ENCODE results near the gene KHNYN. TPM values are rescaled to one million over a fixed set of nuclear protein-coding genes. Genes with fewer than 3 reads are reported as not detected.

Gene KHNYN
- total RNA-seq, 4 donors from 2014 or later = 65.7 to 129 (median 101) TPM

DNA sequence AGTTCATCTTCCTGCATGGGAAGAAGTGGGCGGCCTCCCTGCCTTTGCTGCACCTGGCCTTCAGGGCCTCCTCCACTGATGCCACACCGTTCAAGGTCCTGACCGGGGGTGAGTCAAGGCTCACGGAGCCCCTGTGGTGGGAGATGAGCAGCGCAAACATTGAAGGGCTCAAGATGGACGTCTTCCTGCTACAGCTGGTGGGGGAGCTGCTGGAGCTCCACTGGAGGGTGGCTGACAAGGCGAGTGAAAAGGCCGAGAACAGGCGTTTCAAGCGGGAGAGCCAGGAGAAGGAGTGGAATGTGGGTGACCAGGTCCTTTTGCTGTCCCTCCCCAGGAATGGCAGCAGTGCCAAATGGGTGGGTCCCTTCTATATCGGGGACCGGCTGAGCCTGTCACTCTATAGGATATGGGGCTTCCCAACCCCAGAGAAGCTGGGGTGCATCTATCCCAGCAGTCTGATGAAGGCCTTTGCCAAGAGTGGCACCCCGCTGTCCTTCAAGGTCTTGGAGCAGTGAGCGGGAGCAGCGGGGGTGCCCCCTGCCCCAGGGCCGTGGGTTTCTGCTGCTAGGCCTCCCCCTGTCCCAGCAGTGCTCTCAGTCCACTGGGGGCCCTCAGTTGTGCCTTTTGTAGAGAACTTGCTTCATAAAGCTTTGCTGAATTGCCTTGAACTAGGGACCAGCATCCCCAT is 12.7 kb upstream of the KHNYN start:
- Histone ChIP-seq H3K4me3 (no peak overlapping the region), H3K4me1 (peaks cover 4 to 12% (median 9%) of the 10 kb centered on the region in 4 donors), H3K27me3 (no peaks in the 10 kb centered on the region), H3K27ac (no peak overlapping the region), H3K36me3 (no peaks in the 10 kb centered on the region), H3K9me3 (no peaks in the 10 kb centered on the region)
- intact Hi-C loops (cut with DNase I; ENCODE audit: low total_unique reads) = no loop called here
- 86% methylated on average over 16 of the region's 16 CpGs; no CpG with 5 or more reads in 1 of the 2 donors for WGBS, 2 donors (ENCODE audit: low coverage in 1 of 2)
- no peak for TF ChIP-seq POLR2A (IDR thresholded peaks at IDR 0.05)
- in situ Hi-C loops (cut with MboI; ENCODE audit: low pct_ligation_motif_present in 1 of 4, low pct_unique_long_range_greater_than_20kb in 1 of 4, low sequenced_read_pairs in 3 of 4) = no loop called here
- DNase-seq = no peak

DNA sequence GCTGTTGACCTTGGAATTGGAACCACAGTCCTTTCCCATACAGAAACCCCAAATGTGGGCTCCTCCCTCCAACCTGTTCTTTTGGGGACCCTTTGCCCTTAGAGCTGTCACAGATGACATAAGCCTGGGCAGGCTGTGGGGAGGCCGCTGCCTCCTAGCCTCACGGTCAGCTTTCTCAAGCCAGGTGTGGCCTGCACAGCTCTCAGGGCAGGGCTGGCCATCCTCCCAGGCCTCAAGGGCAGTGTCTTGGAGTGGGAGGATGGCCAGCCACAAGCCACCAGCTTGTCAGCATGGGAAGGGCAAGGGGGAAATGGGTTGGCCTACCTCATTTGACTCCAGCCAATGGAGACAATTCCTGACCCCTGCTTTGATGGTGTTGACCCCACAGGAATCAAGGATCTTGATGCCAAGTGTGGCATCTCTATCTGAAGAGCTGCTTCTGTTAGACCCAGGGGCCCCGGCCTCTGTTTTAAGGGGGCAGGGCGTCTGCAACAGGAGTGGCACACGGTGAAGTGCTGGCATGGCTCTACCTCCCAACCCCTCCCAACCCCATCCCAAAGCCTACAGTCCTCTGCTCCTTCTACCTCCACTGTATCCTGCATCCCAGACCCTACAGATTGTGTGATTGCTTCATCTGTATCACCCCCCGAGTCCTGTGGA is 11.8 kb upstream of the KHNYN start:
- Histone ChIP-seq H3K4me3 (no peak overlapping the region), H3K36me3 (no peaks in the 10 kb centered on the region), H3K4me1 (peaks cover 5 to 20% (median 11%) of the 10 kb centered on the region in 4 donors), H3K9me3 (no peaks in the 10 kb centered on the region), H3K27ac (peak overlapping the region; percentile 48 to 66 (median 54)), H3K27me3 (no peaks in the 10 kb centered on the region)
- TF ChIP-seq POLR2AphosphoS5 (IDR thresholded peaks at IDR 0.05) (no peak), POLR2A (IDR thresholded peaks at IDR 0.05) (no peak), EP300 (IDR thresholded peaks at IDR 0.05; ENCODE audit: low read depth) (no peak)
- TF ChIP-seq, protein P1, sequence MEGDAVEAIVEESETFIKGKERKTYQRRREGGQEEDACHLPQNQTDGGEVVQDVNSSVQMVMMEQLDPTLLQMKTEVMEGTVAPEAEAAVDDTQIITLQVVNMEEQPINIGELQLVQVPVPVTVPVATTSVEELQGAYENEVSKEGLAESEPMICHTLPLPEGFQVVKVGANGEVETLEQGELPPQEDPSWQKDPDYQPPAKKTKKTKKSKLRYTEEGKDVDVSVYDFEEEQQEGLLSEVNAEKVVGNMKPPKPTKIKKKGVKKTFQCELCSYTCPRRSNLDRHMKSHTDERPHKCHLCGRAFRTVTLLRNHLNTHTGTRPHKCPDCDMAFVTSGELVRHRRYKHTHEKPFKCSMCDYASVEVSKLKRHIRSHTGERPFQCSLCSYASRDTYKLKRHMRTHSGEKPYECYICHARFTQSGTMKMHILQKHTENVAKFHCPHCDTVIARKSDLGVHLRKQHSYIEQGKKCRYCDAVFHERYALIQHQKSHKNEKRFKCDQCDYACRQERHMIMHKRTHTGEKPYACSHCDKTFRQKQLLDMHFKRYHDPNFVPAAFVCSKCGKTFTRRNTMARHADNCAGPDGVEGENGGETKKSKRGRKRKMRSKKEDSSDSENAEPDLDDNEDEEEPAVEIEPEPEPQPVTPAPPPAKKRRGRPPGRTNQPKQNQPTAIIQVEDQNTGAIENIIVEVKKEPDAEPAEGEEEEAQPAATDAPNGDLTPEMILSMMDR (IDR thresholded peaks at IDR 0.05) = no peak
- peak; percentile 7 for DNase-seq
- WGBS, 2 donors (ENCODE audit: low coverage in 1 of 2) = 61% methylated on average over 6 of the region's 6 CpGs; no CpG with 5 or more reads in 1 of the 2 donors
- intact Hi-C loops (cut with DNase I; ENCODE audit: low total_unique reads) = no loop called here
- in situ Hi-C loops (cut with MboI; ENCODE audit: low pct_ligation_motif_present in 1 of 4, low pct_unique_long_range_greater_than_20kb in 1 of 4, low sequenced_read_pairs in 3 of 4) = no loop called here

- TF ChIP-seq EP300 (IDR thresholded peaks at IDR 0.05; ENCODE audit: low read depth) = no peak
- TF ChIP-seq POLR2AphosphoS5 (IDR thresholded peaks at IDR 0.05) = peak; percentile 24 to 80 (median 77)
- TF ChIP-seq POLR2A (IDR thresholded peaks at IDR 0.05) = peak; percentile 64
- no peaks in the 10 kb centered on the region for H3K9me3 ChIP-seq
- intact Hi-C loops (cut with DNase I; ENCODE audit: low total_unique reads) (no loop called here), in situ Hi-C loops (cut with MboI; ENCODE audit: low pct_ligation_motif_present in 1 of 4, low pct_unique_long_range_greater_than_20kb in 1 of 4, low sequenced_read_pairs in 3 of 4) (no loop called here)
- no peaks in the 10 kb centered on the region for H3K36me3 ChIP-seq
- DNase-seq = peak; percentile 78
- no peak overlapping the region for H3K4me3 ChIP-seq
- H3K4me1 ChIP-seq = peaks cover 7 to 24% (median 13%) of the 10 kb centered on the region in 4 donors
- WGBS, 2 donors (ENCODE audit: low coverage in 1 of 2) = 40% methylated on average over 6 of the region's 6 CpGs; no CpG with 5 or more reads in 1 of the 2 donors
- H3K27ac ChIP-seq = peak overlapping the region; percentile 48 to 66 (median 54)
- H3K27me3 ChIP-seq = no peaks in the 10 kb centered on the region
Measured at GRCh38 chr14:24418492-24418873, 11.3 kb upstream of the KHNYN start.

DNA sequence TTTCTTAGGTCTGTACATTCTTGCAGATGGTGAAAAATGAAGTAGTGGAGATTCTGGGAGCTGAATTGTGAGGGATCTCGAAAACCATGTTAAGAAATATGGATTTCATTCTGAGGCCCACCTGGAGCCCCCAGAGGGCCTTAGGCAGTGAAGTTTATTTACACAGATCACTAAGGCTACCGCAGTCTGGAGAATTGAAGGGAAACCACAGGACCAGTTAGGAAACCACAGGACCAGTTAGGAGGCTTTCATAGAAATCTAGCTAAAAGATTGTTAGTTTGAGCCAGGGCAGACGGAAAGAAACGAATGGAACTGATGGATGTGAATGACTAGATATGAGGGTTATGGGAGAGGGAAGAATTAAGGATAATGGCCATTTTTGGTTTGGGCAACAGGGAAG is 7.5 kb upstream of the KHNYN start:
- Histone ChIP-seq H3K36me3 (no peaks in the 10 kb centered on the region), H3K4me3 (no peak overlapping the region), H3K9me3 (no peaks in the 10 kb centered on the region), H3K27ac (peak overlapping the region; percentile 71 to 92 (median 79)), H3K27me3 (no peaks in the 10 kb centered on the region), H3K4me1 (peaks cover 11 to 54% (median 37%) of the 10 kb centered on the region in 4 donors)
- WGBS, 2 donors (ENCODE audit: low coverage in 1 of 2) = 63 to 81% methylated on average over 4 of the region's 4 CpGs
- TF ChIP-seq EP300 (IDR thresholded peaks at IDR 0.05; ENCODE audit: low read depth) (no peak), POLR2AphosphoS5 (IDR thresholded peaks at IDR 0.05) (no peak), POLR2A (IDR thresholded peaks at IDR 0.05) (no peak)
- TF ChIP-seq, protein P1 (IDR thresholded peaks at IDR 0.05) = no peak
- no peak for DNase-seq
- in situ Hi-C loops (cut with MboI; ENCODE audit: low pct_ligation_motif_present in 1 of 4, low pct_unique_long_range_greater_than_20kb in 1 of 4, low sequenced_read_pairs in 3 of 4) (no loop called here), intact Hi-C loops (cut with DNase I; ENCODE audit: low total_unique reads) (no loop called here)
